ENCODE data around the gene NOC2L.

The NOC2L gene

DNA sequence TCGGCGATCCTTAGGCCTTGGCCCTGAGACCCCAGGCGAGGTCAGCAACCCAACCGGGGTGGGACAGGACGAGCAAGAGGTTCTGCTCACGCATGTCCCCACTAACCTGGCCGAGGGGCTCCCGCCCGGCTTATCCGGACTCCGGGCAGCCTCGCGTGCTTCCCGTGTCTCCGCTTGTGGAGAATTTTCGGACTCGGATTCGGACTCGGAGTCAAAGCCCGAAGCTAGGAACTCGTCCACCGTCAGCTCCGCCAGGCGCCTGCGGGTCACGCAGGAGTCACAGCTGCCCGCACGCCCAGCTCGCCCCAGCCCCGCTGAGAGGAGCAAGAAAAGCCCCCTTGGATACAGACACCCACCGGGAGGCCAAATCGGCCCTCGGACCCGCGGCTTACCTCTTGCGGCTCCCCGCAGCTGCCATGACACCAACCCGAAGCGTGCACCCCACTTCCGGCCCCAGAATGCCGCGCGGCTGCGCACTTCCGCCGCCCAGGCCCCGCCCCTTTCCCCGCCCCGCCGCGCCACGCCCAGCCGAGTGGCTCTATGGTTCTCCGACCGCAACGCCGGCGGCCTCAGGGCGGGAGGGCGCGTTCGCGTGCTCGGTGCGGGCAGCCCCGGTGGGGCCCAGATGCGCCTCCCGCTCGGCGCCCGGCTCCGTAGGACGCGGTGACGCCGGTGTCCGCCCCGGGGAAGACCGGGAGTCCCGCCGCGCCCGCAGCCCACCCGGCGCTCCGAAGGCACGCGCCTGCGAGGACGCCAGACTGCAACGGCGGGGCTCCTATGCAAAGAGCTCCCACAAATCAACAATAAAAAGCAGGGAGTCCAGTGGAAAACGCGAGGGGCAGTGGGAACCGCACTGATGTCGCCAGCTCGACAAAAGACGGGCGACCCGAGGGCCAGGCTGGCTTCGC, at the start of gene NOC2L:
NOC2L (minus strand) TSS at position 434 of the 908 bp plus-strand sequence; CDS start at position 418, 16 bp downstream.
- FAIRE-seq (peak; percentile 98), DNase-seq (ENCODE audit: insufficient read length, low spot score) (no peak)

DNA sequence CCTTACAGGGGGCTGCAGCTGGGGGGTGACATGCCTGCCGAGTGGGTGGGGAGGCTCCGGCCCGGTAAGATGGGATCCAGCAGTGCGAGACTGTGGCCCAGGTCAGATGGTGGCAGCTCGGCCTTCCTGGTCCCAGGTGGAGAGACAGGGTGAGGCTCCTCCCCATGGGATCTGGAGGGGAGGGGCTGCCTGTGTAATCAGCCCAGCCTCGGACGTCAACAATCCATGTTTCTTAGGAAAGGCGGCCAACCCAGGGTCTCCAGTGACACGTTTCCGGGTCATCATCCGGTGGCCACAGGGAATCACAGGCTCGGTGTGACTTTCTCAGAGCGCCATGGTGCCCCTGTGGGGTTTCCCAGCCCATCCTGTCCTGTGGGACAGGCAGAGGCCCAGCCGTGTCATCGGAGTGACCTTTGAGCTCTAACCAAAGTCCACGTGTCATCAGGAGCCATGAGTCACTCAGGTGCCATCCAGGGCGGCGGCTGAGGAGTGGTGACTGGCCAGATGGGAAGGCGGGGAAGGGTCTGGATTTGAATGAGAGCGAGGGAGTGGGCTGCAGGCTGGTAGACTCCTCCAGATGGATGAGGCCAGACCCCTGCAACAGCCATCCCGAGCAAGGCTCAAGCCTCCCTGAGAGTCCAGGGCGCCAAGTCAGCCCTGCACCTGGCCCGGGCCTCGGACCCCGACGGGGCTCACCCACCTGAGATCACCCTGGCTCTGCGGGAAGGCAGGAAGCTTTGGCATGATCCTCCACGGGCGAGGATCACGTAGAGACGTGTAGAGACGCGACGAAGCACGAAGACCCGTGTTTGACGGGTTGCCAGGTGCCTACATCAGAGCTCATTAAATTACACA, 47.5 kb upstream of the NOC2L start:
- DNase-seq (ENCODE audit: insufficient read length, low spot score): no peak
- no peak for FAIRE-seq

GRCh38 chr1:1005774-1006304, 46.8 kb upstream of the NOC2L start:
- no peak for DNase-seq (ENCODE audit: insufficient read length, low spot score)

GRCh38 chr1:1004780-1005697, 46.0 kb upstream of the NOC2L start:
- FAIRE-seq: no peak
- DNase-seq (ENCODE audit: insufficient read length, low spot score): no peak

More at GRCh38 chr1:1005774-1006304, 46.8 kb upstream of the NOC2L start:
- FAIRE-seq: no peak

- DNase-seq (ENCODE audit: insufficient read length, low spot score) (no peak), FAIRE-seq (no peak)
Observed at GRCh38 chr1:1004420-1004779, 45.3 kb upstream of the NOC2L start.

GRCh38 chr1:1003618-1004419, 44.8 kb upstream of the NOC2L start:
- no peak for FAIRE-seq
- DNase-seq (ENCODE audit: insufficient read length, low spot score): no peak

- no peak for FAIRE-seq
- no peak for DNase-seq (ENCODE audit: insufficient read length, low spot score)
Observed at GRCh38 chr1:1001057-1001783, 42.2 kb upstream of the NOC2L start.

DNA sequence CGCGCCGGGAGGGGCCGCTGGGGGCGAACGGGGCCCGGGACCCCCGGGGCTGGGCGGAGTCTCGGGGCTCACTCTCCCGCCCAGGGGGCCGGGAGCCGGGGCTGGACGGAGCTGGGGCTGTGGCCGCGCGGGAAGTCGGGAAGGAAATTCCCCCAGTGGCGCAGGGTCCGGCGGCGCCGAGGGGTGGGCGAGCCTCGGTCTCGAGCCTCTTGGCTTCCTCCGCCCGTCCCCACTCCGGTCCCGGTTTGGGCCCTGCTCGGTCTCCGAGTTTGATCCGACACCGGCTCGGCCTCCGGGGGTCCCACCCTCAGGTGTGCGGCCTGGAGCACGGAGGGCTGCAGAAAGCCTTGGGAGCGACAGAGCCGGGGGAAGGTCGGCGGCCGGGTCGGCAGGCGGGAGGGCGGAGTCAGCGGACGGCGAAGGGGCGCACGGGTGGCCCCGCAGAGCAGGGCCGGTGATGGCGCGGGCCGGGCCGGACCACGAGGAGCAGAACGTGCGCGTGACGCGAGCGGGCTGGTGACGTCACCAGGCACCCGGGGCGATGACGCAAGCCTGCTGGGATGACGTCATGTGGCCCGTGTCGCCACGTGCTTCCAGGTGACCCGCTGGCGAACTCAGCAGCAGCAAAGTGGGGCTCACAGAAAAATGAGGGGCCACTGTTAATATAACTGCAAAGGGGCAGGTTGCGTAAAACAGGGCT, 41.5 kb upstream of the NOC2L start:
- DNase-seq (ENCODE audit: insufficient read length, low spot score): peak; percentile 82
- FAIRE-seq: peak; percentile 98

- FAIRE-seq: peak; percentile 88
- DNase-seq (ENCODE audit: insufficient read length, low spot score): peak; percentile 81
Observed at GRCh38 chr1:999725-1000356, 40.8 kb upstream of the NOC2L start, which contains the start of gene HES4. Gene HES4 (minus strand): TSS chr1:1000097. CDS start chr1:999973, 124 bp downstream.

DNA sequence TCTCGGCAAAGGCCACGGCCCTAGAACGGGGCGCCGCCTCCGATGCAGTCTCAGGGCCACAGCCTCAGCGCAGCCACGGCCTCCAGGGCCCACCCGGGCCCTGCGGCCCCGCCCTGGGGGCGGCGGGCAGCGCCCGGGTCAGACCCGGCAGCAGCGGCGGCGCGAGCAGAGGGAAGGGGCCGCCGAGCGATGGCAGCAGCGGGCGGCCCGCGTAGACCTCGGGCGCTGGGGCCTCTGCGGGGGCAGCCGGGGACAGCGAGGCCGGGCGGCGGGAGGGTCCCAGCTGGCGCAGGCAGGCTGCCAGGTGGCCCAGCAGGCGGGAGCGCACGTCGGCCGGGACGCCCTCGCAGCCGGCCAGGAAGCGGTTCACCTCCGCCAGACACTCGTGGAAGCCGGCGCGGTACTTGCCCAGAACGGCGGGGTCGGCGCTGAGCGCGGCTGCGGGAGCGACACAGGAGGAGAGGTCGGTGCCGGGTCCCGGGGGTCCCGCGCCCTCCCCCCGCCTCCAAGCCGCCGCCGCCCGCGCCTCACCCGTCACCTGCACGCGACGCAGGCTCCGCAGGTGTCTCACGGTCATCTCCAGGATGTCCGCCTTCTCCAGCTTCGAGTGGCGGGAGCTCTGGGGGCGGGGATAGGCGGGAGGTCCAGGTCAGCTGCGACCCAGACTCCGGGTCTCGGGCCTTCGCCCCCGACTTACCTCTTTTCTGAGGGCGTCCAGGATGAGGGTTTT, 40.1 kb upstream of the NOC2L start:
- FAIRE-seq (no peak), DNase-seq (ENCODE audit: insufficient read length, low spot score) (no peak)

GRCh38 chr1:998745-998994, 39.6 kb upstream of the NOC2L start:
- FAIRE-seq: no peak
- DNase-seq (ENCODE audit: insufficient read length, low spot score): no peak

- DNase-seq (ENCODE audit: insufficient read length, low spot score): no peak
- no peak for FAIRE-seq
Observed at GRCh38 chr1:997993-998744, 39.1 kb upstream of the NOC2L start.

DNA sequence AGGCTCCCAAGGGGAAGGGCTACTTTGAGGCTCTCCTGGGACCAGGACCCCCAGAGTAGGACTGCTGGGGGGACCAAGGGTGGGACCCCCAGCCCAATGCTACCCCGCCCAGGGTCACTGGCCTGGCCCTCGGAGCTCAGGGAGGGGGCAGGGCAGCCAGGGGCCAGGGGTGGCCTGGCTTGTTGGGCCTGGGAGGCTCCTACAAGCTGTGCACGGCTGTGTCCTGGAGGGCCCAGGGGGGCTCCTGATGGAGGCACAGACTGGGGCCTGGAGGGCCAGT, 38.6 kb upstream of the NOC2L start:
- DNase-seq (ENCODE audit: insufficient read length, low spot score) (no peak), FAIRE-seq (no peak)

GRCh38 chr1:996851-997712, 38.0 kb upstream of the NOC2L start:
- no peak for FAIRE-seq
- no peak for DNase-seq (ENCODE audit: insufficient read length, low spot score)

GRCh38 chr1:995665-996633, 36.9 kb upstream of the NOC2L start:
- no peak for FAIRE-seq
- DNase-seq (ENCODE audit: insufficient read length, low spot score): no peak

Measured in HTR-8/SVneo (cell line).